NCI-H2029 treated with DMSO at 0.1 percent for 48 hours (cell line): Measurements from ENCODE around the gene ANKRD13A.
"Not testable (repeated sequence)": the region's sequence is repeated elsewhere in the genome, so short reads cannot be mapped to it uniquely, and the experiment has no call there.

ENCODE experiments used
- DNase-seq: peaks from one replicate; lab custom pipeline; 2025; lab: John Stamatoyannopoulos, UW

The ANKRD13A gene

DNA sequence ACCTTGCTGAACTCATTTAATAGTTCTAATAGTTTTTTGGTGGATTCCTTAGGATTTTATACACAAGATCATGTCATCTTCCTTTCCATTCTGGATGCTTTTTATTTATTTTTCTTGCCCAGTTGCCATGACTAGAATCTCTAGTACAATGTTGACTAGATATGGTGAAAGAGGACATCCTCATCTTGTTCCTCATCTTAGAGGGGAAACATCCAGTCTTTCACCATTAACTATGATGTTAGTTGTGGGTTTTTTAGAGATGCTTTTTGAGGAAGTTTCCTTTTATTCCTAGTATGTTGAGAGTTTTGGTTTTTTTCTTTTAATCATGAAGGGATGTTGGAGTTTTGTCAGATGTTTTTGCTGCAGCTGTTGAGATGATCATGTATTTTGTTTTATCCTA lies 8.7 kb downstream of the ANKRD13A start:
- DNase-seq, result no peak

DNA sequence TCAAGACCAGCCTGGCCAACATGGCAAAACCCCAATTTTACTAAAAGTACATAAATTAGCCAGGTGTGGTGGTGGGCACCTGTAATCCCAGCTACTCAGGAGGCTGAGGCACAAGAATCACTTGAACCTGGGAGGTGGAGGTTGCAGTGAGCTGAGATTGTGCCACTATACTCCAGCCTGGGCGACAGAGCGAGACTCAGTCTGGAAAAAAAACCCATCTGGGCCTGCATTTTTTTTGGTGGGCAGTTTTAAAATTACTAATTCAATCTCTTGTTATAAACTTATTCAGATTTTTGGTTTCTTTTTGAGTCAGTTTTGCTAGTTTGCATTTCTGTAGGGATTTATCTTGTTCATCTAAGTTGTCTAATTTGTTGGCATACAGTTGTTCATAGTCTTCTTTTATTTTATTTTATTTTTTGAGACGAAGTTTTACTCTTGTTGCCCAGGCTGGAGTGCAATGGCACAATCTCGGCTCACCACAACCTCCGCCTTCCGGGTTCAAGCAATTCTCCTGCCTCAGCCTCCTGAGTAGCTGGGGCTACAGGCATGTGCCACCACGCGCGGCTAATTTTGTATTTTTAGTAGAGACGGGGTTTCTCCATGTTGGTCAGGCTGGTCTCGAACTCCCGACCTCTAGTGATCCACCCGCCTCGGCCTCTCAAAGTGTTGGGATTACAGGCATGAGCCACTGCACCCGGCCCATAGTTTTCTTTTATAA lies 9.6 kb downstream of the ANKRD13A start:
- DNase-seq, result not testable (repeated sequence)

DNA sequence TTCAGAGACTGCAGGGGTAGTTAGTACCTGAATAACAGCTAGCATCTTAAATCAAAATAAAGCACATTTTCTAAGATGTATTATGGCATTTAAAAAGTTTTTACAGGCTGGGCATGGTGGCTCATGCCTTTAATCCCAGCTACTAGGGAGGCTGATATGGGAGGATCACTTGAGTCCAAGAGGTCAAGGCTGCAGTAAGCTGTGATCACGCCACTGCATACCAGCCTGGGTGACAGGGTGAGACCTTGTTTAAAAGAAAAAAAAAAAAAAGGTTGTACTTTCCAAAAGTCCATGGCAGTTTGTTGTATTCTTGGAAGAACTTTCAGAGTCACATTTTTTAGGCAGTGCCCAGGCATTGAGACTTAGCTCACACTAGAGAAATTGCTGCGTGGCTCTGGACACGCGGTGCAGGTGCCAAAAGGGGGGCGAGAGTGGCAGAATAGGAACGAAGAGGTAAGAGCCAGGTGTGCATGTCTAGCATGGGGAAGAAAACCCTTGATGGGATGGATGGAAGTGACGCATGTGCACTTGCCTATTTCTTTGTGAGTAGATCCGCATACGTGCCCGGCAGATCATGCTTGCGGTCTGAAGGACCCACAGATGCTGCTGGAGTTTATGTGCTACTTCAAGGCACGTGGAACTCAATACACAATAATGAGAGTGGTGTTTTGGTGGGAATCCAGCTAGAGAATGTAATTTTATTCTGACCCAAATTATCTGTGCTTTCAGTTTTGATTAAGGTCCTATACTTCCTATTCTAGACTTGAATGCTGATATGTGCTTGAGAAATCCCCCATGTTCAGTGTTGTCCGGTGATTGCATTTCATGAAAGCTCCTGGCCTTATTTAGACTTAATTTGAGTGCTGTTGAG lies 11.9 kb downstream of the ANKRD13A start:
- no peak for DNase-seq

DNA sequence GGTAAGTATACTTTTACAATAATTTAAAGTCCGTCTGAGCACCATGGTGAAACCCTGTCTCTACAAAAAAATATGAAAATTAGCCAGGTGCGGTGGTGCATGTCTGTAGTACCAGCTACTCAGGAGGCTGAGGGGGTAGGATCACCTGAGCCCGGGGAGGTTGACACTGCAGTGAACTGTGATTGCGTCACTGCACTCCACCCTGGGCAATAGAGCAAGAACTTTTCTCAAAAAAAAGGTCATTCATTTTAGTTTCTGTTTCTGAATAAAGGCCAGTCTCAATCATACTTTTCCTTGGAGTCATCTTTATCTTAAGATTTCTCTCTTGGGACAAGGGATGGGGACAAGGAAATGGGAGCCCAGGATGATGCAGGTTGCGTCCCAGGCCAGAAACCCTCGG lies 12.9 kb downstream of the ANKRD13A start:
- no peak for DNase-seq

DNA sequence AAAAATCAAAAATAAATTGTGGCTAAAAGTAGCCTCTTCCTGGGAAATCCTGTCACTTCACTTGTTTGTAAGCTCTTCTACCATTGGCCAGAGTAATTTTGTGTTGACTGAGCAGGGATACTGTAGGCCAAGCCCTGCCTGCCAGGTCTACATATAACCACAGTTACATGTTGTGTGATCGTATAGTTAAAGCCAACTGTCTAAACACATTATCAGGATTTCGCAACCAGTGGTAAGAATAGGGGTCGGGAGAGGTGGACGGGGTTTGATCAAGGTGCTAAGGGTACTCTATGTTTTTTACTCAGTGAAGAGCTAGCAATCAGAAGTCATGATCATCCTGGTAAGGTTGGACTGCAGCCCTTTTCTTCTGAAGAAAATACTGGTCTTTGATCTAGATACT lies 13.4 kb downstream of the ANKRD13A start:
- DNase-seq, result no peak

DNA sequence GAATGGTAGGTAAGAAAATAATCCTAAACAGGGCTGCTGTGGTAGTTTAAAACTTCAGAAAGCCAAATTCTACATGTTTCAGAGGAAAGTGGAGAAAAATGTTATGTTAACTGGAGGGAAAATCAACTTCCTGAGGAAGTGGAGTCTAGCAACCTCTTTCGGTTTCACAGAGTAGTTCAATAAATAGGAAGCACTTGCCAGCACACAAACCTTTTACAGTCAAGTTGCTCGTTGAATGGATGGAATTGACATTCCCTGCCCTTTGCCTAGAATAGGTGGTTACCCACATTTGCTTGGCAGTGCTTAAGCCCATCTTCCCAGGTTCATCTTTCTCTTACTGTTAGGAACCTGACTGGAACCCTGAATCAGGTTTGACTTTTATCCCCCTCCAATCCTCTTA lies 15.9 kb downstream of the ANKRD13A start:
- DNase-seq, result no peak

DNA sequence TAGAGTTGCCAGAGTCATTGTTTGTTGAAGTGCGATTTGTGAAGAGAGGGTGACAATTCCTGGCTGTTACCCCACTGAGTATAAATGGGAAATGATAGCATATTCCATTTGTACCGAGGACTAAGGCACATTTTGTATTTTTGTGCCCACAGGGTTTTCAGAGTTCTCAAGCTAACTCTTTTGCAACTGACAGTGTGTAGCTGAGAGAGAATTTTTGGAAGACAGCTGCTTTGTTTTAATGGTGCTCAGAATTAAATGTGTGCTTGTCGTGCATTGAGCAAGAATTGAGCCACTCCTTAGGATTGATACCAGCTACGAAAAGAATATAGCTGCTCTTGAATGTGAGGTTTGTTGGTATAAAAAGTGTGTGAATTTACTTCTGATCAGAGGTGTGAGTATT lies 21.7 kb downstream of the ANKRD13A start:
- no peak for DNase-seq

DNA sequence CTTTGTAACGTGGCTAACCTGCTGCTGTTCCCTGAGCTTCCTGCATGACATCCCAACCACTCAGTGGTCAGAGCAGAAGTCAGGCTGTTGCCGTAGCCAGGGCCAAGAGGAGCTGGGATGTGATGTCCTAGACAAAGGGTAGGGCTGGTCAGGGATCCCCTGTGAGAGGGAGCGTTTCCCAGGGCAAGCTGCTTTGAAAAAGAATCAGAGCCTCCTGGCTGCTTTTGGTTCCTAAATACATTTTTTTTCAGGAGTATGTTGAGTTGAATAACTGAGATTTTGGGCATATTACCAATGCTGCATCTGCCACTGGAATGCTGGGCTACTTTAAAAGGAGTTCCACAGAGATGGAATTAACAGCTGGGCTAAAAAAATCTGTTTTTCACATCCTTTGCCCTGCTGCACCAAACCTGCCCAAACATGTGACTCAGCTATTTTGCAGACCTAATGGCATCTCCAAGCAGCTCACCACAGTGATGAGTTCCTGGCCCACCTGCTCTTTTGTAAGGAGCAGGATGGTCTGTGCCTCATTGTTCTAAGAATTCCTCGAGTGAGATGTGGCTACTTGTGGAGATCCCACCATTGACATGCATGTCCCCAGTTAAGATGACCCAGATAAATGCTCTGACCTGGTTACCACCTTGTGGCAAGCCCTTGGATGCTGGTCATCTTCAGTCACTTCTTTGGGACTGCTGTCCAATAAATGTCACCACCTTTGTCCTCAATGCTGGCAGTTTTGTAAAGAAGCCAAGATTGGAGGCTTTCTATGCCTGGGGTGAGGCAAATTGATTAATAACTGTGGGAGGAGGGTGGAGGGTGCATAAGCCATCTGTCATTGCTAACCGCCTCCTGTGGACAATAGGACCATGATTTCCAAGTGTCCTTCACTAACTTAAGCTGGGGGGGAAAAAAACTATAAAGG lies 24.1 kb downstream of the ANKRD13A start:
- DNase-seq, result no peak

DNA sequence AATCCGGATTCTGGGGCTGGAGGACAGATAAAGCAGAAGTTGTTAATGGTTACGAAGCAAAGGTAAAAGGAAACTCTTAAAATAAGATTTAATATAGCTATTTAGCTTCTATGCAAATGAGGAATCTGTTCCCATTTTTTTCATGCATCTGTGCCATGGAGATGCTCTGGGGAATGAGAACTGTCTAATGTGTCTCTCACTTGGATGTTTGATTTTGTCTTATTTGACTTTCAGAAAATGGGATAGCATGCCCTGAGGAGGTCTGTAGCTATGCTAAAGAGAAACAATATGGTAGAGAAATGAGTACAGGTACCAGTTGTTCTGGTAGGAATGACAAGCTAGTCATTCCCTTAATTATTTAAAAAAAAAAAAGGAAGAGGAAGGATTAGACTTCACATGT lies 24.8 kb downstream of the ANKRD13A start:
- no peak for DNase-seq

DNA sequence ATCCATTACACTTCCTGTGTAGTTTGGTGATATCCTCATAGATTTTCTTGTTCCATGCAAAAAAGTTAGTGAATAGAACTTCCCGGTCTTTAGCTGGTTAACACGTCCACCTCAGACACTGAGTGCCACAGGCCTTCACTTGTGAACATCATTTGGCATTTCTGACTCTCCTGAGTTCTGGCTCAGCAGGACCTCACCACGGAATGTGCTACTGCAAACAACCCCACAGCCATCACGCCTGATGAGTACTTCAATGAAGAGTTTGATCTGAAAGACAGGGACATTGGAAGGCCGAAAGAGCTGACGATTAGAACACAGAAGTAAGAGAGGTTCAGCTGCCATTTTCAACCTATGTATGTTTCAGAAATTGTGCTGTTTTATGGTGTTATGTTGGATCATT lies 29.1 kb downstream of the ANKRD13A start:
- DNase-seq, result no peak

DNA sequence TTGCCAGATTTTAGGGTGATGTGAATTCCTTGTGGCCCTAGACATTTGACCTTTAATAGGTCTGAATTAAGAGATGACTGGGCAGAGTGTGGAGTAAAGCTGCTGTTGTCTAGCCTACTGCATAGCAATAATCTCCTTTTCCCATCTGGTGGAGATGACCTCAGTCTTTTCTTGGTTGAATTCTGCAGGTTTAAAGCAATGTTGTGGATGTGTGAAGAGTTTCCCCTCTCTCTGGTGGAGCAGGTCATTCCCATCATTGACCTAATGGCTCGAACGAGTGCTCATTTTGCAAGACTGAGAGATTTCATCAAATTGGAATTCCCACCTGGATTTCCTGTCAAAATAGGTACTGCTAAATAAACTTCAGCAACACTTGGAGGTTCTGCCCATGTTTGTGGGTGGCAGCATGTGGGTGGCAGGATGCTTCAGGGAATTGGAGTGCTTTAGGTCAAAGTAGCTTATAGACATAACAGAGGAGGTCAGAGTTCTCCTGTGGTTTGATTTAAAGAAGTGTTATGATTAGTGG lies 30.1 kb downstream of the ANKRD13A start:
- no peak for DNase-seq

DNA sequence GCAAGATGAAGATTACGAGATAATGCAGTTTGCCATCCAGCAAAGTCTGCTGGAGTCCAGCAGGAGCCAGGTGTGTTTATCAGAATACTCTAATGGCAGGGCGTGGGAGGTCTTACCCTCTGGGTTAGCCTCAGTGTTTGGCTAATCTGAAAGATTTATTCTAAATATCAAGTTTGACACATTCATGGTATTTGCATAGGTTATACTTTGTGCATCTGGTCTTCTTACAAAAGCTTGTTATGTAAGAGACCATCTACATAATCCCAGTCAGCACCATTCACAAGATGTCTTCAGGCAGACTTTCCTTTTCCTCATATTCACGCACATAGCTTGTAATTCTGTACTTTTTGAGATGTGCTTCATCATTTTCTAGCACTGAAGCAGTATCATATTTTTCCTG lies 34.7 kb downstream of the ANKRD13A start:
- no peak for DNase-seq

DNA sequence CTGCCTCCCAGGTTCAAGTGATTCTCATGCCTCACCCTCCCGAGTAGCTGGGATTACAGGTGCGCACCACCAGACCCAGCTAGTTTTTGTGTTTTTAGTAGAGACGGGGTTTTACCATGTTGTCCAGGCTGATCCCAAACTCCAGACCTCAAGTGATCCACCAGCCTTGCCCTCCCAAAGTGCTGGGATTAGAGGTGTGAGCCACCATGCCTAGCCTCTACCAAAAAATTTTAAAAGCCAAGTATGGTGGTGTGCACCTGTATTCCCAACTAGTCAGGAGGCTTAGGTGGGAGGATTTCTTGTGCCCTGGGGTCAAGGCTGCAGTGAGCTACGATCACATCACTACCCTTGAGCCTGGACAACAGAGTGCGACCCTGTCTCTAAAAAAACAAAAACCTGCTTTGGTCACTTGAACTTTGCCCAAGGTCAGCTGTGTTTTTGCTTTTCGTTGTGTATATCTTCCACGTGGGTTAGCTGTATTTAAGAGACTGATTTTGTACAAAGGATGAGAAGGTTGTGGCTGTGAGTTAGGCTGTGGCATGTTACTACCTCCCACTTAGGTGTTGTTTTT lies 36.4 kb downstream of the ANKRD13A start:
- DNase-seq, result no peak

DNA sequence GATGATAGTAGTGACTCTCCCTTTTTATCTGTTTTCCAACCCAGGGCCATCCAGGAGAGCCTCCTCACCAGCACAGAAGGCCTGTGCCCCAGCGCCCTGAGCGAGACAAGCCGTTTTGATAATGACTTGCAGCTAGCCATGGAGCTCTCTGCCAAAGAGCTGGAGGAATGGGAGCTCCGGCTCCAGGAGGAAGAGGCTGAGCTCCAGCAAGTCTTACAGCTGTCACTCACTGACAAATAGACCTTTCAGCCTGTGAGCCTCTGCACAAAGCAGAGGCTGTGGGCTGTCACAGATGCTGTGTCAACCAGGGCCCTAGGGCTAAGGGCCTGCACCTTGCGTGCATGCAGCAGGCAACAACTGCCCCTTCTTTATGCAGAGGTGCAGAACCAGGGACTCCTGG lies 38.1 kb downstream of the ANKRD13A start:
- no peak for DNase-seq

DNA sequence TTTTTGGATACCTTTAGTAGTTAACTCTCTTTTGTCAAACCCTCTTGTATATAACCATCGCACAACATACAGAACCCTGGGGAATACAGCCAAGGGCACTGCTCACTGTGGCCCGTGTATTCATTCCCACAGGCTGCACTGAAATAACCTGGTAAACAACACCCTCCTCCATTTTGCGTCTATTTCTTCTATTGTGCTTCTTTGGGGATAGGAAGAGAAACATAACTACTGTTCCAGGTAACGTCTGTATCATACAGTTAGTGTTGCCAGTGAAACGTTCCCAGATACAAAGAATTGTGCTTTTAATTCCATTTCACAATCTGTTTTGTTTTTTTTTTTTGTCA lies 39.5 kb downstream of the ANKRD13A start:
- DNase-seq, result no peak

DNA sequence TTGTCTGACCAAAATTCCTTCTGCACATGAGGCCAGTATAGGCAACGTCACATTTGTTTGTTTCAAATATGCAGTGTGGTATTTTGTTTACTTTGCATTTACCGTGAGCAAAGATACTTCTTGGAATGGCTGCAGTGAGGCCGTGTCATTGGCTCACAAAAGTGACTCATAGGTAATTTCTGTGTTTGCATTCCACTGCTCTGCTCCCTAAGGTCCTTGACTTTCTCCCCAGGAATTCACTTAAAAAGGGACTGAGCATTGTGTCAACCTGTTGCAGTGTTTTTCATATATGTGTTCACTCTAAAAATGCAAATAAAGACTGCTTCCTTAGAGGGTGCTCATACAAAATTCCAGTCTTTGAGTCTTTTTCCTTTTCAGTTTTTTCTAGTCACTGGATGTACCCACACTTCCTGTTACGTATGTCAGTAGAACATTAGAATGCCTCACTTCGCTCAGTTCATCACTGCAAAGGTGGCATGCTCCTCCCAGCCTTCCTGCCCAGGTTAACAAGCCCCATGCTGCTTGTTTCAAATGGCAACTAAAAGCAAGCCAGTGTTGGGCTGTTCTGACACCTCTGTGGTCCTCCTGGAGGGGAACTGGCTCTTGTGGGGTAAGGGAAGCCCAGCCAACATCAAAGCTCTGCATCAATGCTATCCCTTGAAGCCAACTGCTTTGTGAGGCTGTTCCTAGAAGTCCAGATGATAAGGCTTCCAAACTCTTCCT lies 40.0 kb downstream of the ANKRD13A start:
- peak; percentile 26 for DNase-seq

DNA sequence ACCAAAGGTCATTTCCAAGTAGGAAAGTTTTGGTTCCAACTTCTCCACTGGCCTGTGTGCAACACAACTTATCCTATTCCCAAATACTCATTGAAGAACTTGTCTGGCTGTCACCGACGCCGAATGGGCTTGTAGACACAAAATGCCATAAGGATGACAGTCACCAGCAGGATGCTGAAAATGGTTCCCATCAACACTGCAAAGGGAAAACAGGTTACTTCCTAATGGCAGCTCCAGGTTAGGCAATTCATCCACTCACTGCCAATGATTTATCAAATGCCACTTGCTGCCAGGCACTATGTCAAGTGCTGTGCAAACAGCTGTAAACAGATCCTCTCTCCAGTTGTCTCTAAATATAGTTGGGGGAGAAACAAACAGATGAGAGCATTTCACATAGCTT lies 43.0 kb downstream of the ANKRD13A start:
- DNase-seq, result peak; percentile 88

DNA sequence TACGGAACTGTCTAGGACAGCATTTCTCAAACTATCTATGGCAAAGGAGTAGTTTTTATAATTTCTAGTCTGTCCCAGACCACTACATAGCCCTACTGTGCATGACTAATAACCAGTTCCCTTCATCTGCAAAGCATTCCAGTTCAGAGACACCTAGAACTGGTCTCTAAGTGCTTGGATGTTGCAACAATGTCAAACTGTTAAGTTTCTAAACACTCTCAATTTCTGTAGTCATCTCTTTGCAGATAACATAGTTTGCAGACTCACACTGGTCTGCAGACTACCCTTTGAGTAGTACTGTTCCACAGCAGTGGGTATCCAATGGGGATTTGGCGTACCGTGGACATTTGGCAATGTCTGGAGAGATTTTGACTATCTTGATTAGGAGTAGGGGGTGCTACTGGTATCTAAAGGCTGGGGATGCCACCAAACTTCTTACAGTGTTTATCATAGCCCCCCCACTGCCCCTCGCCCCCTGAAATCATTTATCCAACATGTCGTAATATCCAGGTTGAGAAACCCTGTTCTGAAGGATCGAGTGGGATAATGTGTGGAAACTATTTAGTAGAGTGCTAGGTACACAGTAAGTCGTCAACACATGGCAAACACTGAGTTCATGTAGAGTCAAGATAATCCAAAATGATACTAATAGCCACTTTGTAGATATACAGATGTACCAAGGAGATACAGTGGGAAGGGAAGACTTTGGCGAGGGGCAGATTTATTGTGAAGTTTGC lies 47.4 kb downstream of the ANKRD13A start:
- no peak for DNase-seq

DNA sequence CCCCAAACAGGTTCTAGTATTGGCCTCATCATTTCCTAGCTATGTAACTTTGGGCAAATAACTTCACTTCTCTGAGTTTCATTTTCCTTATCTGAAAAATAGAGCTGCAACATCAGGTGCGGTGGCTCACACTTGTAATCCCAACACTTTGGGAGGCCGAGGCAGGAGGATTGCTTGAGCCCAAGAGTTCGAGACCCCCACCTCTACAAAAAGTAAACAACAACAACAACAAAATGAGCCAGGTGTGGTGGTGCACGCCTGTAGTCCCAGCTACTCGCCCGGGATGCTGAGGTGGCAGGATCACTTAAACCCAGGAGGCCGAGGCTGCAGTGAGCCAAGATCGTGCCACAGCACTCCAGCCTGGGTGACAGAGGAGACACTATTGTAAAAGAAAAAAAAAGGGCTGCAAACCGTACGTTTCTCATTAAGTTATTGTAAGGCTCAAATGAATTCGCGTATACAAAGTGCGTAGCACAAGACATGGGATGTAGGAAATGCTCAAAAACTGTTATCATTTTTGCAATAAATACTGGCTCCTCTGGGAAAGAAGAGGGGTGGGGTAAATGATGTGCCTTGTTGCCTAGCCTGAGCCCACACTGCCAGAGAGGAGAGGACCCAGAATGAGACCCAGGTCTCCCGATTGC lies 48.2 kb downstream of the ANKRD13A start:
- DNase-seq, result no peak
